Breast epithelium (tissue), 4 donors: ENCODE results near the gene PARG. TPM values are rescaled to one million over a fixed set of nuclear protein-coding genes. Genes with fewer than 3 reads are reported as not detected.
"Not testable (repeated sequence)": the region's sequence is repeated elsewhere in the genome, so short reads cannot be mapped to it uniquely, and the experiment has no call there.

Experiments used
- DNase-seq, 2 donors: peaks; one replicate each; pipeline ENCODE4 v3.0.0-alpha.2; 2019; ENCODE audit warnings: low spot score in 2 of 2
- H3K27ac ChIP-seq, 2 donors: fragments of 200-600 bp; sonication (generic) in 1 of 2; one replicate each; pipeline ENCODE4 v1.5.1; 2016 to 2019; ENCODE audit warnings: mild to moderate bottlenecking in 1 of 2
- H3K27me3 ChIP-seq, 2 donors: fragments of 200-600 bp; sonication (generic) in 1 of 2; one replicate each; pipeline versions ENCODE4 v1.5.1 to v1.6.0; 2017 to 2019; ENCODE audit warnings: control low read depth in 1 of 2, mild to moderate bottlenecking in 1 of 2
- H3K36me3 ChIP-seq: fragments of 200-600 bp; one replicate; pipeline ENCODE4 v1.5.1; 2019
- H3K4me1 ChIP-seq, 2 donors: fragments of 200-600 bp; sonication (generic); one replicate each; pipeline ENCODE4 v1.5.1; 2016 to 2019; ENCODE audit warnings: control low read depth in 1 of 2
- H3K4me3 ChIP-seq, 3 donors: fragments of 200-600 bp; sonication (generic); 1 replicate in 2 of 3; 2 replicates in 1 of 3; pipeline ENCODE4 v1.5.1; 2016 to 2019; ENCODE audit warnings: mild to moderate bottlenecking in 3 of 3, moderate library complexity in 2 of 3
- H3K9me3 ChIP-seq, 2 donors: fragments of 200-600 bp; sonication (generic) in 1 of 2; one replicate each; pipeline ENCODE4 v1.5.1; 2016 to 2019; ENCODE audit warnings: control low read depth in 1 of 2
- POLR2A ChIP-seq: fragments of 450-650 bp; IDR thresholded peaks from one replicate; pipeline ENCODE4 v1.6.1; 2016; ENCODE audit warnings: antibody characterized with exemption, mild to moderate bottlenecking, moderate library complexity
- POLR2AphosphoS5 ChIP-seq, 3 donors: sonication (generic); formaldehyde crosslinking; IDR thresholded peaks; one replicate each; pipeline ENCODE4 v1.6.1; 2017; ENCODE audit warnings: antibody characterized with exemption in 3 of 3
- intact Hi-C: fragments of 100-400 bp; cut with DNase I; formaldehyde crosslinking; loops from one replicate; pipeline ENCODE4 v1.15.1; 2023; ENCODE audit warnings: low total_unique reads
- total RNA-seq, 3 donors: library from RNA; depleted of rRNA; stranded (reverse); fragments of >200 nt; gene quantifications; one replicate each; pipeline ENCODE4 v1.1.0, GENCODE V29; 2016
- TF ChIP-seq, protein P1 (sequence below), 3 donors: fragments of 450-650 bp; IDR thresholded peaks; one replicate each; pipeline ENCODE4 v1.5.1; 2016 to 2017; ENCODE audit warnings: antibody characterized with exemption in 3 of 3, mild to moderate bottlenecking in 3 of 3, moderate library complexity in 3 of 3

PARG gene
- total RNA-seq, 3 donors from 2014 or later: 24.3 to 45.4 (median 31.5) TPM

DNA sequence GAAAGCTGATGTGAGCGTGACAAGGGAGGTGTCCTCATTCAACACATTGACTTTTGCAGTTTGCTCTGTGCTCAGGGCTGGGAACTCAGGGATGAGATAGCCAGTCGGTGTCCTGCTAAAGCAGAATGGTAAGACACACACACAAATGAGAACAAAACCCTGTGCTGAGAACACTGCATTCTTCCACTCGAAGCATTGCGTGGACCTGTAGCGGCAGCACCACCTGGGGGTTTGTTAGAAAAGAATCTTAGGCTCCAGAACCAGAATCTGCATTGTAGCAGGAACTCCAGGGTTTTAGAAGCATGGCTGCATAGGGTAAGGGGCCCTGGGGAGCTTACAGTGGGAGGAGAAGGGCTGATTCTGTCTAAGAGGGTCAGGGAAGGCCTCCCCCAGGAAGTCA is 158.2 kb downstream of the PARG start:
- no peak for DNase-seq
- intact Hi-C loops: loop anchor here (2.0 kb wide), 1 partner anchor 53 kb away; no protein-coding TSS in a partner anchor
- Histone ChIP-seq H3K27ac (no peak overlapping the region), H3K4me3 (no peak overlapping the region), H3K36me3 (no peaks in the 10 kb centered on the region), H3K9me3 (no peaks in the 10 kb centered on the region), H3K4me1 (no peaks in the 10 kb centered on the region), H3K27me3 (peaks cover 0 to 2% of the 10 kb centered on the region in 2 donors)
- TF ChIP-seq, protein P1, sequence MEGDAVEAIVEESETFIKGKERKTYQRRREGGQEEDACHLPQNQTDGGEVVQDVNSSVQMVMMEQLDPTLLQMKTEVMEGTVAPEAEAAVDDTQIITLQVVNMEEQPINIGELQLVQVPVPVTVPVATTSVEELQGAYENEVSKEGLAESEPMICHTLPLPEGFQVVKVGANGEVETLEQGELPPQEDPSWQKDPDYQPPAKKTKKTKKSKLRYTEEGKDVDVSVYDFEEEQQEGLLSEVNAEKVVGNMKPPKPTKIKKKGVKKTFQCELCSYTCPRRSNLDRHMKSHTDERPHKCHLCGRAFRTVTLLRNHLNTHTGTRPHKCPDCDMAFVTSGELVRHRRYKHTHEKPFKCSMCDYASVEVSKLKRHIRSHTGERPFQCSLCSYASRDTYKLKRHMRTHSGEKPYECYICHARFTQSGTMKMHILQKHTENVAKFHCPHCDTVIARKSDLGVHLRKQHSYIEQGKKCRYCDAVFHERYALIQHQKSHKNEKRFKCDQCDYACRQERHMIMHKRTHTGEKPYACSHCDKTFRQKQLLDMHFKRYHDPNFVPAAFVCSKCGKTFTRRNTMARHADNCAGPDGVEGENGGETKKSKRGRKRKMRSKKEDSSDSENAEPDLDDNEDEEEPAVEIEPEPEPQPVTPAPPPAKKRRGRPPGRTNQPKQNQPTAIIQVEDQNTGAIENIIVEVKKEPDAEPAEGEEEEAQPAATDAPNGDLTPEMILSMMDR (IDR thresholded peaks at IDR 0.05): no peak
- TF ChIP-seq POLR2A: no peak
- TF ChIP-seq POLR2AphosphoS5 (IDR thresholded peaks at IDR 0.05): no peak

DNA sequence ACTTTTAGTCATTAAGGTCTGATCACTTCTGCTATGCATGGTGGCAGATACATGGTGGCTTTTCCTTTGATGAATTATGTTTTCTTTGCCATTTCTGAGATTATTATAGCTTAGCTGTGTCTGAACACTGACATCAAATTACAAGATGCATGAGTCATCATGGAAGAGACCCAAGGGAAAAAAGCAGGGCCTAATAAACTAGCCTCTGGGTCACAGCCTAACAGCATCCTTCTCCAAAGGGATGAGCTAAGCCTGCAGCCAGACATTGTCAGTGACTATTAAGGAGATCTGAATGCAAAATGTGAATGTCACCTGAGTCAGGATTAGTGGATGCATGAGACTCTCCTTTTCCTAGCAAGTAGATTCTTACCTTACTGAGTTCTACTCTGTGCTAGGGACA is 160.6 kb downstream of the PARG start:
- TF ChIP-seq POLR2AphosphoS5 (IDR thresholded peaks at IDR 0.05): no peak
- peaks cover 0 to 2% of the 10 kb centered on the region in 2 donors for H3K27me3 ChIP-seq
- no peaks in the 10 kb centered on the region for H3K36me3 ChIP-seq
- H3K4me1 ChIP-seq: no peaks in the 10 kb centered on the region
- no peak overlapping the region for H3K27ac ChIP-seq
- DNase-seq: no peak
- intact Hi-C loops: no loop called here
- no peak overlapping the region for H3K4me3 ChIP-seq
- H3K9me3 ChIP-seq: no peaks in the 10 kb centered on the region

DNA sequence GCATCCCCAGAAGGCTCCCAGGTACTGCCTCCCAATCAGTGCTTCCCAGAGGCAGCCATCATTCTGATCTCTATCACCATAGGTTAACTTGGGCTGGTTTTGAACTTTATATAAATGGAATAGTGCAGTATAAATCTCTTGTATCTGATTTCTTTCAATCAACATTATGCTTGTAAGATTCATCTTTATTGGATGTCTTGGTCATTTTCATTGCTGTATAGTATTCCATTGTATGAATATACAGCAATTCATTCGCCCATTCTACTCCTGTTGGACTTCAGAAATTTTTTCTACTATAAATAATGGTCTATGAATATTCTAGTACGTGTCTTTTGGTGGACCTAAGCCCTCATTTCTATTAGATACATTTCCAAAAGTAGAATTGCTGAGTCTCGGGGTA is 163.6 kb downstream of the PARG start:
- intact Hi-C loops: no loop called here
- Histone ChIP-seq H3K36me3 (no peaks in the 10 kb centered on the region), H3K27me3 (no peaks in the 10 kb centered on the region), H3K4me3 (no peak overlapping the region), H3K4me1 (no peaks in the 10 kb centered on the region), H3K9me3 (no peaks in the 10 kb centered on the region), H3K27ac (no peak overlapping the region)
- no peak for DNase-seq
- no peak for TF ChIP-seq POLR2A
- TF ChIP-seq POLR2AphosphoS5 (IDR thresholded peaks at IDR 0.05): no peak
- TF ChIP-seq, protein P1 (IDR thresholded peaks at IDR 0.05): no peak

DNA sequence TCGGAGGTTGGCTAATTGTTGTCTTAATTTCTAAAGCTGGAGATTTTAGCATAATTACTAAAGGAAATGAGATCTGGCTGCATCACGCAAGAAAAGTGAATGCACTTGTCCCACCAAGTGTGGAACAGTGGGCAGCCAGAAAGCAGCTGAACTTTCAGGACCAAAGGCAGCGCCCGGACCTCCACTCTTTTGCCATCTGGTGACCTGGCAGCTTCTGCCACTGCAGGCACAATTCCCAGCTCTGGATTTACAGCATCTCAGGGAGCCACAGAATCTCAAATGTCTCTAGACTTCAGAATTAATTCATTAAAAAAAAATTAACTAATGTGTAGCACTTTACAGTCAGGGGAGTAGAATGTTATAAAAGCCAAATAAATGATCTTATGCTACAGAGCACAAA is 165.0 kb downstream of the PARG start:
- intact Hi-C loops: no loop called here
- Histone ChIP-seq H3K27ac (no peak overlapping the region), H3K4me1 (no peaks in the 10 kb centered on the region), H3K4me3 (no peak overlapping the region), H3K36me3 (no peaks in the 10 kb centered on the region), H3K9me3 (no peaks in the 10 kb centered on the region), H3K27me3 (no peaks in the 10 kb centered on the region)
- TF ChIP-seq POLR2A: no peak
- TF ChIP-seq, protein P1 (IDR thresholded peaks at IDR 0.05): no peak
- TF ChIP-seq POLR2AphosphoS5 (IDR thresholded peaks at IDR 0.05): no peak
- no peak for DNase-seq

DNA sequence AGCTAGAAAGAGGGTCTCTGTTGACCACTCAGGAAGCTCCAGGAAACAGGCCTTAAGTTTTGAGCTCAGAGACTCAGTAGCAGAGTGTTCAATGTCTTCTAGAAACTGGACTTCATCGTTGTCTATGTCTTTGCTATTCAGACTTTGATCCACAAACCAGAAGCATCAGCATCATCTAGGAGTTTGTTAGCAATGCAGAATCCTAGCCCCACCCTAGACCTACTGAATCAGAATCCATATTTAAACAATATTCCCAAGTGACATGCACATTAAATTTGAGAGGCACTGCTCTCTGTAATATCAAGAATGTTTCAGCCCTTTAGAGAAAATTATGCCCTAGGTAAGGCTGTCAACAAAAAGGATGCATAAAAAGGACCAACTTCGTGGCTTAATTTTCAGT is 166.8 kb downstream of the PARG start:
- no peak for DNase-seq
- H3K4me1 ChIP-seq: no peaks in the 10 kb centered on the region
- intact Hi-C loops: no loop called here
- H3K9me3 ChIP-seq: no peaks in the 10 kb centered on the region
- H3K36me3 ChIP-seq: no peaks in the 10 kb centered on the region
- no peak overlapping the region for H3K27ac ChIP-seq
- peaks cover 0 to 5% of the 10 kb centered on the region in 2 donors for H3K27me3 ChIP-seq
- H3K4me3 ChIP-seq: no peak overlapping the region
- TF ChIP-seq POLR2A: no peak
- TF ChIP-seq POLR2AphosphoS5 (IDR thresholded peaks at IDR 0.05): no peak

DNA sequence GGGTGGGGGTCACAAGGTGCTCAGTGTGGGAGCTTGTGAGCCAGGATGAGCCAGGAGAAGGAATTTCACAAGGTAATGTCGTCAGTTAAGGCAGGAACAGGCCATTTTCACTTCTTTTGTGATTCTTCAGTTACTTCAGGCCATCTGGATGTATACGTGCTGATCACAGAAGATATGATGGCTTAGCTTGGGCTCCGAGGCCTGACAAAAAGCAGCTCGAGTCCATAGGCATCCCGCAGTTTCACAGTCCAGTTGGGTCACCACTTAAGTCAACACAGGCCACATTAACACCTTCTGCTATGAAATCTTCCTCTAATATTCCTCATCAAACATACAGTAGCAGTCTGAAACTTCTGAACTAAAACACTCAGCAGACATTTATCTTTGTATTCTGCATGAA is 168.9 kb downstream of the PARG start:
- H3K27ac ChIP-seq, H3K9me3 ChIP-seq, DNase-seq, H3K4me1 ChIP-seq, H3K4me3 ChIP-seq, intact Hi-C loops, H3K36me3 ChIP-seq: not testable (repeated sequence)
- peaks cover 0 to 22% of the 10 kb centered on the region in 2 donors for H3K27me3 ChIP-seq

DNA sequence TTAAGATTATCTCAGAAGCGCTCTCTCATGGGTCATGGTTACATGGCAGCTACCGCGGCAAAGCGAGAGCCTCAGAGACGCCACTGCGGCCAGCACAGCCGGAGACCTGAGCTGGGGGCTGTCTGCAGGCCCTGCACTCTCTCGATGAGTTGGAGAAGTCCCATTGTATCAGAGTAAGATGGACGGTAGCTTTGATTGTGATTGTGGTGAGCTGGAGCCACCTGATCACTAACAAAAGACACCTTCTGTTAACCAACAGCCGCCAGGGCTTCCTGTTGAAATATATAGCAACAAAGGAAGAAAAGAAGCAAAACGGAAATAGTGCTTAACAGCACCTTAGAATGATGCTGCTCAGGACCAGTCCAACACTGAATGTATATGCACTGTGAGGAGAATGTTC is 170.8 kb downstream of the PARG start:
- not testable (repeated sequence) for H3K4me1 ChIP-seq, DNase-seq, H3K9me3 ChIP-seq, H3K36me3 ChIP-seq, H3K27ac ChIP-seq, H3K4me3 ChIP-seq
- peaks cover 0 to 38% of the 10 kb centered on the region in 2 donors for H3K27me3 ChIP-seq
- intact Hi-C loops: loop anchor here (2.0 kb wide), 1 partner anchor 34 kb away; no protein-coding TSS in a partner anchor
